ENCODE results near the gene SIGLEC9.

SIGLEC9 gene

GRCh38 chr19:51161867-51162496 is 37.3 kb downstream of the SIGLEC9 start:
- Mint-ChIP-seq H3K27me3 (ENCODE audit: low read depth, poor library complexity) (peaks cover 7% of the 10 kb centered on the region), H3K9me3 (no peaks in the 10 kb centered on the region), H3K4me3 (no peak overlapping the region), H3K4me1 (no peaks in the 10 kb centered on the region), H3K36me3 (ENCODE audit: low read depth) (no peaks in the 10 kb centered on the region), H3K27ac (no peak overlapping the region)
- DNase-seq = no peak
- no peak for TF ChIP-seq CTCF (IDR thresholded peaks at IDR 0.05)

GRCh38 chr19:51163257-51163656 is 38.6 kb downstream of the SIGLEC9 start:
- no peak overlapping the region for H3K27ac Mint-ChIP-seq
- no peak for DNase-seq
- H3K36me3 Mint-ChIP-seq (ENCODE audit: low read depth) = no peaks in the 10 kb centered on the region
- H3K27me3 Mint-ChIP-seq (ENCODE audit: low read depth, poor library complexity) = peaks cover 8% of the 10 kb centered on the region
- no peaks in the 10 kb centered on the region for H3K4me1 Mint-ChIP-seq
- peaks cover 5% of the 10 kb centered on the region for H3K9me3 Mint-ChIP-seq
- no peak for TF ChIP-seq CTCF (IDR thresholded peaks at IDR 0.05)
- no peak overlapping the region for H3K4me3 Mint-ChIP-seq

DNA sequence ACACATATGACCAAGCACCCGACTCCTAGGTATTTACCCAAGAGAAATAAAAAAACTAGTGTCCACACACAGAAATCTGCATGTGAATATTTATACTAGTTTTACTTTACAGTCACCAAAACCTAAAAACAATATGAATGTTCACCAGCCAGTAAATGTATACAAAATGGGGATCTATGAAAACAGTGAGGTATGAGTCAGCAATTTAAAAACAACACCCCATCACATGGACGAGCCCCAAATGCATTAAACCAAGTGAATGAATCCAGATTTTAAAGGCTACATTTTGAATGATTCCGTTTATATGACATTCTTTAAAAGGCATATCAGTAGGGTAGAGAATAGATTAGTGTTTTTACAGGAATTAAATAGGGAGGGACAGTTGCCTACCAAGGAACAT is 39.5 kb downstream of the SIGLEC9 start:
- no peak for DNase-seq
- peaks cover 15% of the 10 kb centered on the region for H3K9me3 Mint-ChIP-seq
- peaks cover 10% of the 10 kb centered on the region for H3K27me3 Mint-ChIP-seq (ENCODE audit: low read depth, poor library complexity)
- no peak for TF ChIP-seq CTCF (IDR thresholded peaks at IDR 0.05)
- H3K36me3 Mint-ChIP-seq (ENCODE audit: low read depth) = no peaks in the 10 kb centered on the region
- no peak overlapping the region for H3K4me3 Mint-ChIP-seq
- no peaks in the 10 kb centered on the region for H3K4me1 Mint-ChIP-seq
- no peak overlapping the region for H3K27ac Mint-ChIP-seq

- H3K4me3 Mint-ChIP-seq = no peak overlapping the region
These were observed 42.3 kb downstream of the SIGLEC9 start for GRCh38 chr19:51166846-51167490.

GRCh38 chr19:51168564-51169282 is 44.0 kb downstream of the SIGLEC9 start:
- H3K9me3 Mint-ChIP-seq = peaks cover 15% of the 10 kb centered on the region
- no peak for TF ChIP-seq CTCF (IDR thresholded peaks at IDR 0.05)
- H3K36me3 Mint-ChIP-seq (ENCODE audit: low read depth) = no peaks in the 10 kb centered on the region
- no peak overlapping the region for H3K27ac Mint-ChIP-seq
- H3K27me3 Mint-ChIP-seq (ENCODE audit: low read depth, poor library complexity) = peaks cover 18% of the 10 kb centered on the region
- DNase-seq = no peak
- no peaks in the 10 kb centered on the region for H3K4me1 Mint-ChIP-seq
- no peak overlapping the region for H3K4me3 Mint-ChIP-seq

More at GRCh38 chr19:51166846-51167490, 42.3 kb downstream of the SIGLEC9 start:
- no peak for TF ChIP-seq CTCF (IDR thresholded peaks at IDR 0.05)
- Mint-ChIP-seq H3K9me3 (peaks cover 15% of the 10 kb centered on the region), H3K27ac (no peak overlapping the region), H3K4me1 (no peaks in the 10 kb centered on the region), H3K36me3 (ENCODE audit: low read depth) (no peaks in the 10 kb centered on the region), H3K27me3 (ENCODE audit: low read depth, poor library complexity) (peaks cover 22% of the 10 kb centered on the region)
- DNase-seq = no peak
